Naive thymus-derived CD4-positive, alpha-beta T cell (primary cell): Measurements from ENCODE around the gene SMCR8. TPM values are rescaled to one million over a fixed set of nuclear protein-coding genes. Genes with fewer than 3 reads are reported as not detected.

Experiments used
- ATAC-seq: fragments of 150-1000 bp; cut with Tn5 transposase; 2 replicates; pipeline ENCODE4 v1.10.0; 2021; ENCODE audit warnings: mild to moderate bottlenecking, moderate library complexity
- CTCF ChIA-PET: fragments of 350-600 bp; sonication (Branson Sonifier 250); formaldehyde crosslinking; loops from one replicate; lab custom pipeline; 2021; ENCODE audit warnings: antibody characterized with exemption; lab: Charles Lee
- POLR2A ChIA-PET: fragments of 350-600 bp; sonication (Branson Sonifier 250); formaldehyde crosslinking; loops from one replicate; lab custom pipeline; 2021; ENCODE audit warnings: antibody characterized with exemption, inconsistent platforms; lab: Charles Lee
- DNase-seq, 9 donors: peaks; one replicate each; pipeline versions ENCODE4 v3.0.0 to v3.0.0-alpha.2; 2020 to 2022; ENCODE audit warnings: mixed read lengths in 1 of 9
- H3K27ac ChIP-seq: one replicate; pipeline ENCODE4 v1.7.0; 2013; ENCODE audit warnings: mild to moderate bottlenecking, low read depth, low read length, moderate library complexity
- H3K27me3 ChIP-seq, 2 donors: one replicate each; pipeline ENCODE4 v1.7.0; 2013; ENCODE audit warnings: low read length in 2 of 2, mild to moderate bottlenecking in 2 of 2, moderate library complexity in 2 of 2; ENCODE audit not compliant: control insufficient read depth in 2 of 2, insufficient read depth in 2 of 2
- H3K36me3 ChIP-seq, 3 experiments: 1 replicate in 2 of 3; 2 replicates in 1 of 3; pipeline ENCODE4 v1.7.0; 2013; ENCODE audit warnings: low read length in 3 of 3, mild to moderate bottlenecking in 3 of 3, moderate library complexity in 1 of 3; ENCODE audit not compliant: insufficient read depth in 3 of 3, control insufficient read depth in 2 of 3
- H3K4me1 ChIP-seq, 2 donors: one replicate each; pipeline ENCODE4 v1.7.0; 2013; ENCODE audit warnings: low read length in 2 of 2, mild to moderate bottlenecking in 2 of 2, moderate library complexity in 1 of 2; ENCODE audit not compliant: control insufficient read depth in 2 of 2, insufficient read depth in 2 of 2
- H3K4me3 ChIP-seq: 2 replicates; pipeline ENCODE4 v1.7.0; 2013; ENCODE audit warnings: mild to moderate bottlenecking, low read length
- H3K9me3 ChIP-seq, 3 experiments: 1 replicate in 2 of 3; 2 replicates in 1 of 3; pipeline ENCODE4 v1.7.0; 2013; ENCODE audit warnings: low read length in 3 of 3; ENCODE audit not compliant: control insufficient read depth in 2 of 3
- H3K27ac Mint-ChIP-seq, 9 donors: one replicate each; pipeline ENCODE4 v1.8.0; 2020 to 2022; ENCODE audit warnings: mixed read lengths in 9 of 9, mild to moderate bottlenecking in 8 of 9, moderate library complexity in 5 of 9, inconsistent platforms in 2 of 9
- H3K27me3 Mint-ChIP-seq, 5 donors: one replicate each; pipeline ENCODE4 v1.8.0; 2021 to 2022; ENCODE audit warnings: mixed read lengths in 5 of 5, mild to moderate bottlenecking in 1 of 5
- H3K36me3 Mint-ChIP-seq, 5 donors: one replicate each; pipeline ENCODE4 v1.8.0; 2020 to 2022; ENCODE audit warnings: mixed read lengths in 5 of 5, mild to moderate bottlenecking in 3 of 5, inconsistent platforms in 1 of 5
- H3K4me1 Mint-ChIP-seq, 7 donors: one replicate each; pipeline ENCODE4 v1.8.0; 2020 to 2022; ENCODE audit warnings: mixed read lengths in 7 of 7, mild to moderate bottlenecking in 3 of 7, inconsistent platforms in 1 of 7
- H3K4me3 Mint-ChIP-seq, 10 donors: one replicate each; pipeline ENCODE4 v1.8.0; 2020 to 2022; ENCODE audit warnings: mild to moderate bottlenecking in 10 of 10, mixed read lengths in 10 of 10, moderate library complexity in 6 of 10, inconsistent platforms in 2 of 10
- H3K9me3 Mint-ChIP-seq, 11 donors: one replicate each; pipeline ENCODE4 v1.8.0; 2020 to 2022; ENCODE audit warnings: mixed read lengths in 11 of 11, mild to moderate bottlenecking in 4 of 11, inconsistent platforms in 1 of 11, moderate library complexity in 1 of 11
- intact Hi-C, 2 donors: fragments of 100-400 bp; cut with micrococcal nuclease; formaldehyde crosslinking; loops; one replicate each; pipeline ENCODE4 v1.15.1; 2023
- polyA plus RNA-seq, 2 donors: library from polyadenylated mRNA; unstranded; fragments of 300-500 nt; fragmentation: Illumina TruSeq; gene quantifications; one replicate each; pipeline ENCODE4 v1.2.3, GENCODE V29; 2021
- total RNA-seq, 6 experiments: library from RNA in 5 of 6; stranded (reverse) in 5 of 6; gene quantifications; 1 replicate in 5 of 6; 2 replicates in 1 of 6; pipeline ENCODE4 v1.2.3 and lab custom pipeline; 2021 to 2026

The SMCR8 gene
- total and polyA plus RNA-seq, 7 experiments from 2014 or later, result 5.2 to 61.7 (median 41.7) TPM

- ATAC-seq (no peak), DNase-seq (no peak)
- Mint-ChIP-seq H3K27ac (peak overlapping the region in 3 of 9 donors; percentile 23 to 56 (median 40)), H3K9me3 (peaks cover 0 to 6% (median 0%) of the 10 kb centered on the region in 11 donors), H3K4me3 (peak overlapping the region in 1 of 10 donors; percentile 19), H3K4me1 (peaks cover 48 to 72% (median 56%) of the 10 kb centered on the region in 7 donors), H3K36me3 (peaks cover 4 to 42% (median 21%) of the 10 kb centered on the region in 5 donors), H3K27me3 (no peaks in the 10 kb centered on the region)
- peaks cover 33 to 42% of the 10 kb centered on the region in 2 donors for H3K4me1 ChIP-seq
- H3K4me3 ChIP-seq, result no peak overlapping the region
- POLR2A ChIA-PET, result interaction anchor here (0.7 kb wide), 1 partner anchor 42 kb away, joined by 3 read pairs; the partner anchor contains the start of gene SHMT1
- H3K36me3 ChIP-seq, result peaks cover 4 to 77% (median 13%) of the 10 kb centered on the region in 3 experiments
- no peak overlapping the region for H3K27ac ChIP-seq
- no peaks in the 10 kb centered on the region for H3K27me3 ChIP-seq
- intact Hi-C loops, result no loop called here
- no peaks in the 10 kb centered on the region for H3K9me3 ChIP-seq
- CTCF ChIA-PET, result interaction anchor here (0.6 to 1.3 kb wide), 2 partner anchors 11 to 18 kb away, joined by 3 to 4 read pairs; no protein-coding TSS in a partner anchor
Observed at GRCh38 chr17:18321309-18321708, 6.2 kb downstream of the SMCR8 start.

DNA sequence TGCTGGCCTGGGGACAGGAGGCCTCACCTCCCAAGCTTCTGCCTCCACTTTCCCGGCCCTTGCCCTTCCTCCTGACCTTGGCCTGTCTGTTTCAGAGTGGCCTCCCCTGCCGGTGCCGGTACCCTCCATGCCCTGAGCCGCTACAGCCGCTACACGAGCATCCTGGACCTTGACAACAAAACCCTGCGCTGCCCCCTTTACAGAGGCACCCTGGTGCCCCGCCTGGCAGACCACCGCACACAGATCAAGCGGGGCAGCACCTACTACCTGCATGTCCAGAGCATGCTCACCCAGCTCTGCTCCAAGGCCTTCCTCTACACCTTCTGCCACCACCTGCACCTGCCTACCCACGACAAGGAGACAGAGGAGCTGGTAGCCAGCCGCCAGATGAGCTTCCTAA is 7.4 kb downstream of the SMCR8 start:
- POLR2A ChIA-PET, result interaction anchor here (0.7 kb wide), 1 partner anchor 1584 kb away, joined by 3 read pairs; no protein-coding TSS in a partner anchor
- H3K4me3 Mint-ChIP-seq, result peak overlapping the region in 1 of 10 donors; percentile 38

DNA sequence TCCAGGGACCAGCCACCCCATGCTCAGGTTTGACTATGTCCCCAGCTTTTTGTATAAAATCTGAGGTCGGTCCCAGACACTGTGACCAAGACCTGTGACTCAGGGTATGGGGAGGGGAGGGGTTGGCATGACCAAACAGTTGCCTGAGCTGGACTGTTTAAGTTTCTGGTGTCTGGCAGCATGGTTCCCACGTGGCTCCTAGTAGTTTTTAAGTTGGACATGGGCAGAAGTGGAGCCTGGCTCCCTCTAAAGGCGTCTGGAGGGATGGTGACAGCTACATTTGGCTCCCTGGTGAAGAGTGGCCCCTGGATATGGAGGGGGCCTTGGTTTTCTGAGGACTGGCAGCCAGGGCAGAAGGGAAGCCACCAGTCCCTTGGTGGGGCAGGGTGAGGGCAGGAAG is 7.9 kb downstream of the SMCR8 start:
- H3K4me3 Mint-ChIP-seq, result peak overlapping the region in 1 of 10 donors; percentile 38
- ChIA-PET CTCF (no interaction called here), POLR2A (no interaction called here)
- intact Hi-C loops, result no loop called here
- no peak overlapping the region for H3K27ac Mint-ChIP-seq
- Histone ChIP-seq H3K36me3 (peaks cover 4 to 87% (median 18%) of the 10 kb centered on the region in 3 experiments), H3K27me3 (no peaks in the 10 kb centered on the region), H3K9me3 (no peaks in the 10 kb centered on the region), H3K4me1 (peaks cover 16 to 25% of the 10 kb centered on the region in 2 donors), H3K4me3 (no peak overlapping the region), H3K27ac (no peak overlapping the region)
- peaks cover 0 to 35% (median 10%) of the 10 kb centered on the region in 5 donors for H3K36me3 Mint-ChIP-seq
- no peaks in the 10 kb centered on the region for H3K27me3 Mint-ChIP-seq
- H3K4me1 Mint-ChIP-seq, result peaks cover 33 to 59% (median 44%) of the 10 kb centered on the region in 7 donors
- ATAC-seq, result no peak
- H3K9me3 Mint-ChIP-seq, result no peaks in the 10 kb centered on the region
- DNase-seq, result no peak

More for the DNA sequence above, 7.4 kb downstream of the SMCR8 start:
- peaks cover 21 to 30% of the 10 kb centered on the region in 2 donors for H3K4me1 ChIP-seq
- CTCF ChIA-PET, result no interaction called here
- no peak overlapping the region for H3K4me3 ChIP-seq
- Mint-ChIP-seq H3K4me1 (peaks cover 38 to 64% (median 48%) of the 10 kb centered on the region in 7 donors), H3K9me3 (no peaks in the 10 kb centered on the region), H3K27me3 (no peaks in the 10 kb centered on the region), H3K27ac (peak overlapping the region in 1 of 9 donors; percentile 25), H3K36me3 (peaks cover 0 to 35% (median 10%) of the 10 kb centered on the region in 5 donors)
- DNase-seq (no peak), ATAC-seq (no peak)
- H3K9me3 ChIP-seq, result no peaks in the 10 kb centered on the region
- H3K27ac ChIP-seq, result no peak overlapping the region
- H3K36me3 ChIP-seq, result peaks cover 4 to 86% (median 18%) of the 10 kb centered on the region in 3 experiments
- intact Hi-C loops, result no loop called here
- no peaks in the 10 kb centered on the region for H3K27me3 ChIP-seq

GRCh38 chr17:18323507-18324139 is 8.5 kb downstream of the SMCR8 start:
- Histone ChIP-seq H3K4me3 (no peak overlapping the region), H3K4me1 (peaks cover 10 to 19% of the 10 kb centered on the region in 2 donors), H3K9me3 (no peaks in the 10 kb centered on the region), H3K27ac (no peak overlapping the region), H3K36me3 (peaks cover 4 to 93% (median 18%) of the 10 kb centered on the region in 3 experiments), H3K27me3 (no peaks in the 10 kb centered on the region)
- POLR2A ChIA-PET, result no interaction called here
- no peak overlapping the region for H3K27ac Mint-ChIP-seq
- H3K4me1 Mint-ChIP-seq, result peaks cover 28 to 53% (median 40%) of the 10 kb centered on the region in 7 donors
- H3K36me3 Mint-ChIP-seq, result peaks cover 0 to 35% (median 10%) of the 10 kb centered on the region in 5 donors
- H3K27me3 Mint-ChIP-seq, result no peaks in the 10 kb centered on the region
- CTCF ChIA-PET, result no interaction called here
- H3K9me3 Mint-ChIP-seq, result no peaks in the 10 kb centered on the region
- DNase-seq (no peak), ATAC-seq (no peak)
- intact Hi-C loops, result no loop called here
- H3K4me3 Mint-ChIP-seq, result no peak overlapping the region

DNA sequence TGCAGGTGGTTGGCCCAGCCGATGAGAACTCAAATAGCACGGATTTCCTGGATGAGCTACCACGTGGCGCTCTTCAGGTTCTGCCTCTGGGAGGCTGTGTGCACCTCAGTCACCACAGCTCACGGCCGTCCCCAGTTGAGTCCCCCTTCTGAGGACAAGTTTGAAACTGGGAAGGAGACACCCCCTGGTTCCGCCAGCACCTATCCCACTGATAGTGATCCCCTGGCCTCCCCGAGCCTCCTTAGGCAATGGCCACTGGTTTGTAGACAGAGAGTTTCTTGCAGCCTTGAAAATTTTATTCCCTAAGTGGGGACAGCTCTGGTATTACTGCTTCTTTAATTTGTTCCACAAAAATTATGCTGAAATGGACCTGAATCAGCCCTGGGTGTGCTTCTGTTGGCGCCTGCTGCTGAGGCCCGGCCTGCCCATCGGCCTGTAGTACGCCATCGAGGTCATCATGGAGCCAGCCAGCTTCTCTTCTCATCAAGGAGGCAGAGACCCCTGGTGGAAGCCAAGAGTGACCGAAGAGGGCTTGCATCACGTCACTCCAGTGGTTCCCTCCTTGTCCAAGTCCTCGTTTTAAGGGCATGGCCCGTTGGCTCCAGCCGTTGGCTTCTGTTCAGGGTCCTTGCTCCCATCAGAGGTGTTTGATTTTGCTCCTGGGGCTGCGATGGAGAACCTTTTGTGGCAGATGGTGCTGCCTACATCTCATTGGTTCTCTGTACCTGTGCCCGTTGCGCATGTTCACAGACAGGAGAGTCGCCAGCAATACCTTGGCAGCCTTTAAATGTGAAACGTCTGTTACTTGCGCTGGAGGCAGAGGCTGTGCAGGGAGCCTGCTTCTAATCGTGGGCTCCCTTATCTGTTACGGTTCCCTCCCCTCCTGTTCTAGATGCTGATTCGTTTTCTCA is 9.3 kb downstream of the SMCR8 start:
- Histone ChIP-seq H3K4me1 (peaks cover 2 to 12% of the 10 kb centered on the region in 2 donors), H3K27ac (no peak overlapping the region), H3K9me3 (no peaks in the 10 kb centered on the region), H3K27me3 (no peaks in the 10 kb centered on the region), H3K36me3 (peaks cover 4 to 95% (median 18%) of the 10 kb centered on the region in 3 experiments), H3K4me3 (no peak overlapping the region)
- Mint-ChIP-seq H3K27ac (peak overlapping the region in 2 of 9 donors; percentile 36 to 73), H3K36me3 (peaks cover 0 to 37% (median 10%) of the 10 kb centered on the region in 5 donors), H3K9me3 (no peaks in the 10 kb centered on the region), H3K27me3 (no peaks in the 10 kb centered on the region), H3K4me1 (peaks cover 20 to 45% (median 32%) of the 10 kb centered on the region in 7 donors), H3K4me3 (peak overlapping the region in 1 of 10 donors; percentile 7)
- DNase-seq, result no peak
- ChIA-PET POLR2A (no interaction called here), CTCF (no interaction called here)
- no peak for ATAC-seq
- intact Hi-C loops, result no loop called here

GRCh38 chr17:18326039-18326438 is 10.9 kb downstream of the SMCR8 start:
- Mint-ChIP-seq H3K27ac (no peak overlapping the region), H3K4me3 (no peak overlapping the region), H3K36me3 (peaks cover 0 to 40% (median 10%) of the 10 kb centered on the region in 5 donors), H3K27me3 (no peaks in the 10 kb centered on the region), H3K9me3 (no peaks in the 10 kb centered on the region), H3K4me1 (peaks cover 8 to 28% (median 15%) of the 10 kb centered on the region in 7 donors)
- Histone ChIP-seq H3K9me3 (no peaks in the 10 kb centered on the region), H3K36me3 (peaks cover 4 to 94% (median 18%) of the 10 kb centered on the region in 3 experiments), H3K4me3 (no peak overlapping the region), H3K27ac (no peak overlapping the region), H3K27me3 (no peaks in the 10 kb centered on the region), H3K4me1 (no peaks in the 10 kb centered on the region)
- POLR2A ChIA-PET, result no interaction called here
- CTCF ChIA-PET, result no interaction called here
- intact Hi-C loops, result no loop called here
- ATAC-seq, result no peak
- no peak for DNase-seq
